ENCODE data around the gene LIMK2. TPM values are rescaled to one million over a fixed set of nuclear protein-coding genes. Genes with fewer than 3 reads are reported as not detected.

LIMK2 gene
- total RNA-seq, 6 experiments from 2014 or later = 27.9 to 31.4 (median 28.9) TPM

DNA sequence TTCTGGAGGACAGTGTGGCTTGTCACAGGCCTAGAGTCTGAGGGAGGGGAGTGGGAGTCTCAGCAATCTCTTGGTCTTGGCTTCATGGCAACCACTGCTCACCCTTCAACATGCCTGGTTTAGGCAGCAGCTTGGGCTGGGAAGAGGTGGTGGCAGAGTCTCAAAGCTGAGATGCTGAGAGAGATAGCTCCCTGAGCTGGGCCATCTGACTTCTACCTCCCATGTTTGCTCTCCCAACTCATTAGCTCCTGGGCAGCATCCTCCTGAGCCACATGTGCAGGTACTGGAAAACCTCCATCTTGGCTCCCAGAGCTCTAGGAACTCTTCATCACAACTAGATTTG is 67.2 kb downstream of the LIMK2 start:
- TF ChIP-seq, protein P1, sequence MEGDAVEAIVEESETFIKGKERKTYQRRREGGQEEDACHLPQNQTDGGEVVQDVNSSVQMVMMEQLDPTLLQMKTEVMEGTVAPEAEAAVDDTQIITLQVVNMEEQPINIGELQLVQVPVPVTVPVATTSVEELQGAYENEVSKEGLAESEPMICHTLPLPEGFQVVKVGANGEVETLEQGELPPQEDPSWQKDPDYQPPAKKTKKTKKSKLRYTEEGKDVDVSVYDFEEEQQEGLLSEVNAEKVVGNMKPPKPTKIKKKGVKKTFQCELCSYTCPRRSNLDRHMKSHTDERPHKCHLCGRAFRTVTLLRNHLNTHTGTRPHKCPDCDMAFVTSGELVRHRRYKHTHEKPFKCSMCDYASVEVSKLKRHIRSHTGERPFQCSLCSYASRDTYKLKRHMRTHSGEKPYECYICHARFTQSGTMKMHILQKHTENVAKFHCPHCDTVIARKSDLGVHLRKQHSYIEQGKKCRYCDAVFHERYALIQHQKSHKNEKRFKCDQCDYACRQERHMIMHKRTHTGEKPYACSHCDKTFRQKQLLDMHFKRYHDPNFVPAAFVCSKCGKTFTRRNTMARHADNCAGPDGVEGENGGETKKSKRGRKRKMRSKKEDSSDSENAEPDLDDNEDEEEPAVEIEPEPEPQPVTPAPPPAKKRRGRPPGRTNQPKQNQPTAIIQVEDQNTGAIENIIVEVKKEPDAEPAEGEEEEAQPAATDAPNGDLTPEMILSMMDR (IDR thresholded peaks at IDR 0.05) = no peak
- Mint-ChIP-seq H3K4me3 (no peak overlapping the region), H3K27me3 (ENCODE audit: insufficient read depth) (no peaks in the 10 kb centered on the region; the same call in 1 of the 2 replicates), H3K9me3 (no peaks in the 10 kb centered on the region), H3K36me3 (ENCODE audit: low read depth) (peaks cover under 1% of the 10 kb centered on the region; the same call in 1 of the 2 replicates), H3K27ac (no peak overlapping the region), H3K4me1 (ENCODE audit: low read depth) (no peaks in the 10 kb centered on the region)
- DNase-seq = no peak

DNA sequence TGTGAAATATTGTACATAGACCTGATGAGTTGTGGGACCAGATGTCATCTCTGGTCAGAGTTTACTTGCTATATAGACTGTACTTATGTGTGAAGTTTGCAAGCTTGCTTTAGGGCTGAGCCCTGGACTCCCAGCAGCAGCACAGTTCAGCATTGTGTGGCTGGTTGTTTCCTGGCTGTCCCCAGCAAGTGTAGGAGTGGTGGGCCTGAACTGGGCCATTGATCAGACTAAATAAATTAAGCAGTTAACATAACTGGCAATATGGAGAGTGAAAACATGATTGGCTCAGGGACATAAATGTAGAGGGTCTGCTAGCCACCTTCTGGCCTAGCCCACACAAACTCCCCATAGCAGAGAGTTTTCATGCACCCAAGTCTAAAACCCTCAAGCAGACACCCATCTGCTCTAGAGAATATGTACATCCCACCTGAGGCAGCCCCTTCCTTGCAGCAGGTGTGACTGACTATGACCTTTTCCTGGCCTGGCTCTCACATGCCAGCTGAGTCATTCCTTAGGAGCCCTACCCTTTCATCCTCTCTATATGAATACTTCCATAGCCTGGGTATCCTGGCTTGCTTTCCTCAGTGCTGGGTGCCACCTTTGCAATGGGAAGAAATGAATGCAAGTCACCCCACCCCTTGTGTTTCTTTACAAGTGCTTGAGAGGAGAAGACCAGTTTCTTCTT is 67.9 kb downstream of the LIMK2 start:
- H3K27ac Mint-ChIP-seq = no peak overlapping the region
- TF ChIP-seq, protein P1 (IDR thresholded peaks at IDR 0.05) = no peak

DNA sequence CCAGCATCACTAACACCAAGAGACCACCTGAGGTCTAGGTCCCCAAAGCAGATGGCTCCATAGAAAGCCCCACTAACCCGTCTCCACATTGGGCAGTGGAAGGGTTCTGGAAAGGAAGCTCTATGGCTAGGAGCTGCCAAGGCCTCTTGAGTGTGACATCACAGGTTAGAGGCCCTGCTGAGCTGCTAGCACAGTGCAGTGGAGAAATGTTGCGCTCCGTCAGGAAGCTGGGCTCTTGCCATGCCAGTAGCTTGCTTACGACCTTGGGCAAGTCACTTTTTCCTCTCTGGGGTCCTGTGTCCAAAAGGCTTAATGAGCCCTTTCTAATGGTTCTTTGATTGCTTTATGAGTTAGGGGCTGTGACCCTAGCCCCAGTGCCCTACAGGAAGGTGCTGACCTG is 69.6 kb downstream of the LIMK2 start:
- Mint-ChIP-seq H3K36me3 (ENCODE audit: low read depth) (no peaks in the 10 kb centered on the region), H3K9me3 (no peaks in the 10 kb centered on the region), H3K27me3 (ENCODE audit: insufficient read depth) (no peaks in the 10 kb centered on the region; the same call in none of the 2 replicates), H3K4me1 (ENCODE audit: low read depth) (no peaks in the 10 kb centered on the region), H3K4me3 (no peak overlapping the region), H3K27ac (no peak overlapping the region)
- no peak for DNase-seq
- TF ChIP-seq, protein P1 (IDR thresholded peaks at IDR 0.05) = no peak

More for the DNA sequence above, 67.9 kb downstream of the LIMK2 start:
- no peaks in the 10 kb centered on the region for H3K4me1 Mint-ChIP-seq (ENCODE audit: low read depth)
- DNase-seq = no peak
- H3K36me3 Mint-ChIP-seq (ENCODE audit: low read depth) = no peaks in the 10 kb centered on the region
- no peaks in the 10 kb centered on the region; the same call in 1 of the 2 replicates for H3K27me3 Mint-ChIP-seq (ENCODE audit: insufficient read depth)
- H3K4me3 Mint-ChIP-seq = no peak overlapping the region
- H3K9me3 Mint-ChIP-seq = no peaks in the 10 kb centered on the region

DNA sequence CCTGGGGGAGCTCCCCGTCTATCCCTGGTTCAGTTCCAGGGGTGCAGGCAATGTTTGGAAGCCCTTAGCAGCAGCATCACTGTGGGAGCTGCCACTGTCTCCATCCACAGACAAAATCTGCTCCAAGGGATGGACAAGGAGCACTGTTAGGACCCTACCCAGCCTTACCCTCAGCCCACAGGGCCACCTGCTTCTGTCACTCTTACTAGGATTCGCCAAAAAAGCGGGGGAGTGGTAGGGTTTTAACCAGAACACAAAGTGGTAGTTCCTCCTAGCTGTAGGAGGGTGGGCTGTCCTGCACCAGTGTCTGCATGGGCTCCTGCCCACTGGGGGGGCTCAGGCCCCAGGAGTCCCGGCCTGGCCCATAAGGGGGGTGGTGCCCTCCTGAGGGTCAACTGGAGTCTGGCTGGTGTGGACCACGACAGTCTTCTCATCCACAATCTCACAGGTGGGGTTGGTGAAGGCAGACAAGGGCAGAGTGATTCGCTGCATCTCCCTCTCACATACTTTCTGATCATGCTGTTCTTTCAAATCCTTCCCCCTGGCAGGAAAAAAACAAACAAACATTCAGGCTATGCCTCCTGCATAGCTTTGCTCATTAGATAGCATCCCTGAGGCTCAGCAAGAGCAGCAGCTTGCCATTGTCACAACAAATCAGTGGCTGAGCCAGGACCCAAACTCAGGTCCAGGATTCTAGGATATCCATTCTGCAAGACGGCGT is 70.8 kb downstream of the LIMK2 start:
- H3K27ac Mint-ChIP-seq = no peak overlapping the region
- DNase-seq = no peak
- TF ChIP-seq, protein P1 (IDR thresholded peaks at IDR 0.05) = no peak
- no peaks in the 10 kb centered on the region for H3K4me1 Mint-ChIP-seq (ENCODE audit: low read depth)
- no peak overlapping the region for H3K4me3 Mint-ChIP-seq
- no peaks in the 10 kb centered on the region for H3K9me3 Mint-ChIP-seq
- no peaks in the 10 kb centered on the region; the same call in none of the 2 replicates for H3K27me3 Mint-ChIP-seq (ENCODE audit: insufficient read depth)
- no peaks in the 10 kb centered on the region for H3K36me3 Mint-ChIP-seq (ENCODE audit: low read depth)

DNA sequence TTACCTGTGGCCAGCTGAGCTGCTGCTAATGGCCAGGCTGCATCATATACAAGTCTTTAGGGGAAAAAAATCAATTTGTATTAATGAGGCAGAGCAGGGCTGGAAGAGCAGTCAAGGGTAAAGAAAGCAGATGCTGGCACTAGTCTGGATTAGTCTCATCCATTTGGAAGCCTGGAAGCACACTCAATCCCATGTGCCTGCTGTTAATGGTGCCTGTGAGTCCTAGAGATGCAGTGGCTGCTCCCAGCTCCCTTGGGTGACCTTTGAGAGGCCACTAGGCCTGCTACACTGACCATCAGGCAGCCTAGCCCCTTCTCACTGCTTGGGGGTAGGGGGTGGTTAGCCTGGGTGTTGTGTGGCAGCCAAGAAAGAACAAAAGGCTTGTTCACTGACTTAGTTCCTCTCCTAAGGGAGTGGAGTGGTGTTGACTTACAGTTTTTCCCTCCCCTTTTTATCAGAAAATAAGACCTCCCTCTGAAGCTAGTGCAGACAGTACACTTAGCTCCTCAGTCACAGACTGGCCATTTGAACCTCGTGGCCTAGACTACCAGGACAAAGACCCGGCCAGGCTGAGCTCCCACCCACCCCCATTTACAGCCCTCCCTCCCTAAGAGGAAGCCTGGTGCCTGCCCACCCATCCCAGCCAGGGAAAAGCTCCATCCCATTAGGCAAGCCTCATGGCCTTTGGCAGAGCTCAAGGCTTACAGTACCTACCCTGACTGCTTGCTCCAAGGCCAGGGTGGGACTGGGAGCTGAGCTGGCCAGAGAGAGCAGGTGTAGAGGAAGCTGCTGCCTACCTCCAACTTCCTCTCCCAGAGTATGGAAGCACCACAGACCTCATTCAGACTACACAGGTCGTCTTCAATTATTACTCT is 72.4 kb downstream of the LIMK2 start:
- Mint-ChIP-seq H3K27ac (no peak overlapping the region), H3K27me3 (ENCODE audit: insufficient read depth) (no peaks in the 10 kb centered on the region; the same call in 1 of the 2 replicates), H3K36me3 (ENCODE audit: low read depth) (no peaks in the 10 kb centered on the region), H3K9me3 (no peaks in the 10 kb centered on the region), H3K4me1 (ENCODE audit: low read depth) (no peaks in the 10 kb centered on the region), H3K4me3 (no peak overlapping the region)
- DNase-seq = no peak
- TF ChIP-seq, protein P1 (IDR thresholded peaks at IDR 0.05) = no peak

All from HFFc6 (cell line).